Measurements from ENCODE around the gene KCTD8. TPM values are rescaled to one million over a fixed set of nuclear protein-coding genes. Genes with fewer than 3 reads are reported as not detected.
A peak's percentile ranks its signal among the peaks of the same experiment; 100 is the strongest.

Gene KCTD8
- total RNA-seq, 1 donor from 2014 or later: not detected

DNA sequence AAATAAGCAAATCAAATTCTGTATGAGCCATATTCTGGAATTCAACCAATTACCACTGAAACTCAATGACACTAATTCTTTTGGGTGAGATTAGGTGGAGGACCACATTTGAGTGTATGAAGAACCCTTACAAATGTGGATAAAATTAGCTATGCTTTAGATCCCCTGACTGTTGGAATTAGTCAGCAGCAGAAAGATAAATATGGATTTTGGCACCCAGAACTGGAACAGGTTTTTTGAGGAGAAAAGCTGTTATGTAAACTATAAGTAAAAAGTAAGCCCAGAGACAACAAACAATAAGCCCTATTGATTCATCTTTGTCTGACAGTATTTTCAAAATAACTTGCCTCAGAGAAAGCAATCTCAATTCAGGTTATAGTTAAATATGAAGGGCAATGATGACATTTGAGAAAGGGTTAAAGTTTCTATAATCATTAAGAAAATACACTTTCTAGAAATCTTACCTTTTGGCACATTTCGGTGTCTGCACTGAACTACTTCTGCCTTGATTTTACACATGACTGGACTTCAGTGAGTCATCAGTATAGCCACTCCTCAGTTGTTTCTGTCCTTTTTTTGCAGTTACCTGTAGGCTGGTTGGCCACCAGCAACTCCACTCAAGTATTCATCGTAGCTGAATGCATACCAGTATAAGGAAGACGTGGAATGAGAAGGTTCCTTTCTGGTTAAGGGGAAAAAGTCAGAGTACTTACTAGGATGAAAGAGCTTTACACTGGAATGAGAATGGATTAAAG is 80.0 kb downstream of the KCTD8 start:
- H3K4me3 Mint-ChIP-seq: no peak overlapping the region
- no peak overlapping the region for H3K9ac ChIP-seq

GRCh38 chr4:44354172-44354571 is 94.4 kb downstream of the KCTD8 start:
- no peaks in the 10 kb centered on the region for H3K27me3 ChIP-seq
- H3F3A ChIP-seq (ENCODE audit: low read depth): no peaks in the 10 kb centered on the region
- Mint-ChIP-seq H3K4me1 (no peaks in the 10 kb centered on the region), H3K36me3 (no peaks in the 10 kb centered on the region), H3K27me3 (ENCODE audit: insufficient read depth, low read depth) (no peaks in the 10 kb centered on the region), H3K9me3 (no peaks in the 10 kb centered on the region), H3K27ac (no peak overlapping the region), H3K4me3 (no peak overlapping the region)
- no peak overlapping the region for H3K9ac ChIP-seq
- H3K4me2 ChIP-seq: no peak overlapping the region
- no peaks in the 10 kb centered on the region for H3K4me1 ChIP-seq
- H2AFZ ChIP-seq (replicated peaks): no peak overlapping the region
- no peaks in the 10 kb centered on the region for H3K36me3 ChIP-seq
- H3K79me2 ChIP-seq (ENCODE audit: low read depth): no peaks in the 10 kb centered on the region
- H4K20me1 ChIP-seq (ENCODE audit: low read depth): no peaks in the 10 kb centered on the region
- H3K9me3 ChIP-seq (ENCODE audit: low read depth): no peaks in the 10 kb centered on the region
- DNase-seq (ENCODE audit: low spot score): no peak
- H3K4me3 ChIP-seq: no peak overlapping the region
- no peak for TF ChIP-seq EZH2phosphoT487 (IDR thresholded peaks at IDR 0.05)
- no peak overlapping the region for H3K27ac ChIP-seq

More for the DNA sequence above, 80.0 kb downstream of the KCTD8 start:
- Histone ChIP-seq H3K4me3 (no peak overlapping the region), H4K20me1 (ENCODE audit: low read depth) (no peaks in the 10 kb centered on the region), H3K4me2 (no peak overlapping the region), H3K27me3 (no peaks in the 10 kb centered on the region), H3K27ac (no peak overlapping the region), H2AFZ (replicated peaks) (no peak overlapping the region), H3K79me2 (ENCODE audit: low read depth) (no peaks in the 10 kb centered on the region), H3K4me1 (no peaks in the 10 kb centered on the region), H3K36me3 (no peaks in the 10 kb centered on the region), H3F3A (ENCODE audit: low read depth) (no peaks in the 10 kb centered on the region), H3K9me3 (ENCODE audit: low read depth) (no peaks in the 10 kb centered on the region)
- TF ChIP-seq EZH2phosphoT487 (IDR thresholded peaks at IDR 0.05): no peak
- no peak for TF ChIP-seq EZH2 (IDR thresholded peaks at IDR 0.05)
- TF ChIP-seq, protein P1, sequence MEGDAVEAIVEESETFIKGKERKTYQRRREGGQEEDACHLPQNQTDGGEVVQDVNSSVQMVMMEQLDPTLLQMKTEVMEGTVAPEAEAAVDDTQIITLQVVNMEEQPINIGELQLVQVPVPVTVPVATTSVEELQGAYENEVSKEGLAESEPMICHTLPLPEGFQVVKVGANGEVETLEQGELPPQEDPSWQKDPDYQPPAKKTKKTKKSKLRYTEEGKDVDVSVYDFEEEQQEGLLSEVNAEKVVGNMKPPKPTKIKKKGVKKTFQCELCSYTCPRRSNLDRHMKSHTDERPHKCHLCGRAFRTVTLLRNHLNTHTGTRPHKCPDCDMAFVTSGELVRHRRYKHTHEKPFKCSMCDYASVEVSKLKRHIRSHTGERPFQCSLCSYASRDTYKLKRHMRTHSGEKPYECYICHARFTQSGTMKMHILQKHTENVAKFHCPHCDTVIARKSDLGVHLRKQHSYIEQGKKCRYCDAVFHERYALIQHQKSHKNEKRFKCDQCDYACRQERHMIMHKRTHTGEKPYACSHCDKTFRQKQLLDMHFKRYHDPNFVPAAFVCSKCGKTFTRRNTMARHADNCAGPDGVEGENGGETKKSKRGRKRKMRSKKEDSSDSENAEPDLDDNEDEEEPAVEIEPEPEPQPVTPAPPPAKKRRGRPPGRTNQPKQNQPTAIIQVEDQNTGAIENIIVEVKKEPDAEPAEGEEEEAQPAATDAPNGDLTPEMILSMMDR (IDR thresholded peaks at IDR 0.05): no peak
- H3K4me1 Mint-ChIP-seq: no peaks in the 10 kb centered on the region
- H3K27ac Mint-ChIP-seq: no peak overlapping the region
- H3K27me3 Mint-ChIP-seq (ENCODE audit: insufficient read depth, low read depth): no peaks in the 10 kb centered on the region
- no peaks in the 10 kb centered on the region for H3K9me3 Mint-ChIP-seq
- no peaks in the 10 kb centered on the region for H3K36me3 Mint-ChIP-seq
- peak; percentile 1 for DNase-seq (ENCODE audit: low spot score)

DNA sequence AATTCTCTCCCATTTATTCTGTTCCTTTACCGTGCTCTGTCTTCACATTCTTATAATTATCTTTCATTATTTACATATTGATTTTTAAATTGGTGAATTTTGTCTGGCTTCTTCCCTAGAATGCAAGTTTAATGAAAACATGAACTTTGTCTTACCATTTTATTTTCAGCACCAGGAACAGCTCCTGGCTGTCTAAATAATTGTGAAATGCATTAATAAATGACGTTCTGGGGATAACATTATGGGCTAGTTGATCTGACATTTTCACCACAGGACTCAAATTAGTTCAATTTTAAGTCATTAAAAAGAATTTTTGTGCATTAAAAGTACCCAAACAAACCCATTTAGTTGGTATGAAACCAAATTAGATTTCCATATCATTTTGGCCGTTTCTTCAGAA is 97.5 kb downstream of the KCTD8 start:
- Histone ChIP-seq H3K27me3 (no peaks in the 10 kb centered on the region), H3K9ac (no peak overlapping the region), H3K4me1 (no peaks in the 10 kb centered on the region), H3K79me2 (ENCODE audit: low read depth) (no peaks in the 10 kb centered on the region), H3F3A (ENCODE audit: low read depth) (no peaks in the 10 kb centered on the region), H3K36me3 (no peaks in the 10 kb centered on the region), H2AFZ (replicated peaks) (no peak overlapping the region), H3K9me3 (ENCODE audit: low read depth) (no peaks in the 10 kb centered on the region), H3K4me2 (no peak overlapping the region), H4K20me1 (ENCODE audit: low read depth) (no peaks in the 10 kb centered on the region), H3K27ac (no peak overlapping the region), H3K4me3 (no peak overlapping the region)
- TF ChIP-seq, protein P1 (IDR thresholded peaks at IDR 0.05): no peak
- TF ChIP-seq EZH2 (IDR thresholded peaks at IDR 0.05): no peak
- TF ChIP-seq EZH2phosphoT487 (IDR thresholded peaks at IDR 0.05): no peak
- no peaks in the 10 kb centered on the region for H3K27me3 Mint-ChIP-seq (ENCODE audit: insufficient read depth, low read depth)
- H3K36me3 Mint-ChIP-seq: no peaks in the 10 kb centered on the region
- no peaks in the 10 kb centered on the region for H3K9me3 Mint-ChIP-seq
- no peaks in the 10 kb centered on the region for H3K4me1 Mint-ChIP-seq
- no peak overlapping the region for H3K4me3 Mint-ChIP-seq
- DNase-seq (ENCODE audit: low spot score): no peak
- H3K27ac Mint-ChIP-seq: no peak overlapping the region

DNA sequence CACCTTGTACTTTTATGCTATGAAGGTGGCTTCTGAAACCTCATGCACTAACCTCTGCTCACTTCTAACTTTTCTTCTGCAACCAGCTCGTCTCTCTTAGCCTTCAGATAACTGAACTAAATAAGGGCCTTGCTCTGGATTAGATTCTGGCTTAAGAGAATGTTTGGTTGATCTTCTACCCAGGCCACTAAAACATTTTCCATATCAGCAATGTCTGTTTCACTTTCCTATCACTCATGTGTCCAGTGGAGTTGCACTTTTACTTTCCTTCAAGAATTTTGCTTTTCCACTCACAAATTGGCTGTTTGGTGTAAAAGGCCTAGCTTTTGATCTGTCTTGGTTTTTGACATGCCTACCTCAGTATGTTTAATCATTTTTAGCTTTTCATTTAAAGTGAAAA is 105.8 kb downstream of the KCTD8 start:
- no peak overlapping the region for H3K9ac ChIP-seq
- H3K9me3 ChIP-seq (ENCODE audit: low read depth): no peaks in the 10 kb centered on the region
- TF ChIP-seq EZH2 (IDR thresholded peaks at IDR 0.05): no peak
- TF ChIP-seq, protein P1 (IDR thresholded peaks at IDR 0.05): no peak
- TF ChIP-seq EZH2phosphoT487 (IDR thresholded peaks at IDR 0.05): no peak
- DNase-seq (ENCODE audit: low spot score): no peak
- Mint-ChIP-seq H3K9me3 (no peaks in the 10 kb centered on the region), H3K27ac (no peak overlapping the region), H3K27me3 (ENCODE audit: insufficient read depth, low read depth) (no peaks in the 10 kb centered on the region), H3K4me3 (no peak overlapping the region), H3K4me1 (no peaks in the 10 kb centered on the region), H3K36me3 (no peaks in the 10 kb centered on the region)
- no peaks in the 10 kb centered on the region for H3K27me3 ChIP-seq
- H3K4me3 ChIP-seq: no peak overlapping the region
- H4K20me1 ChIP-seq (ENCODE audit: low read depth): no peaks in the 10 kb centered on the region
- H2AFZ ChIP-seq (replicated peaks): no peak overlapping the region
- no peak overlapping the region for H3K4me2 ChIP-seq
- no peaks in the 10 kb centered on the region for H3K4me1 ChIP-seq
- H3K36me3 ChIP-seq: no peaks in the 10 kb centered on the region
- no peaks in the 10 kb centered on the region for H3K79me2 ChIP-seq (ENCODE audit: low read depth)
- no peaks in the 10 kb centered on the region for H3F3A ChIP-seq (ENCODE audit: low read depth)
- no peak overlapping the region for H3K27ac ChIP-seq

Measured in neural progenitor cell (in vitro differentiated cells).